Measurements from ENCODE around the gene LRRC37B.

DNA sequence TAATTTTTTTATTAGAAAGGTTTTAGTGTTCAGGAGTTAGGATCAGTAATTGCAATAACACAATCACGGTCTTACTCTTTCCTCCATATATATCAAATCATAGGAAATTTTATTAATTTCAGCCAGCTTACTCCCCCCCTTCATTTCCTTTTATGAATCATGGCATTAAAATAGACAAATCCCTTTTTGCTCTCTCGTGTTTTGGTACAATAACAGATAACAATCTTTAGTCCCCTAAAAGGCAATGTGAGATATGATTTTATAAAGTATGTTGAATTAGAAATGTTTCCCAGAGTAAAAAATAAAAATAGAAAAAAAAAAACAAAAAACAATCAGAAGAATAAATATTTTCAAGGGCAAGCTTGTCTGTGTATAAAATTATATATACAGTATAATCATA is 92.5 kb downstream of the LRRC37B start:
- TF ChIP-seq, protein P1, sequence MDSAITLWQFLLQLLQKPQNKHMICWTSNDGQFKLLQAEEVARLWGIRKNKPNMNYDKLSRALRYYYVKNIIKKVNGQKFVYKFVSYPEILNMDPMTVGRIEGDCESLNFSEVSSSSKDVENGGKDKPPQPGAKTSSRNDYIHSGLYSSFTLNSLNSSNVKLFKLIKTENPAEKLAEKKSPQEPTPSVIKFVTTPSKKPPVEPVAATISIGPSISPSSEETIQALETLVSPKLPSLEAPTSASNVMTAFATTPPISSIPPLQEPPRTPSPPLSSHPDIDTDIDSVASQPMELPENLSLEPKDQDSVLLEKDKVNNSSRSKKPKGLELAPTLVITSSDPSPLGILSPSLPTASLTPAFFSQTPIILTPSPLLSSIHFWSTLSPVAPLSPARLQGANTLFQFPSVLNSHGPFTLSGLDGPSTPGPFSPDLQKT (CRISPR knock-in tag; IDR thresholded peaks at IDR 0.05; ENCODE audit: borderline replicate concordance) = no peak
- TF ChIP-seq, protein P2, sequence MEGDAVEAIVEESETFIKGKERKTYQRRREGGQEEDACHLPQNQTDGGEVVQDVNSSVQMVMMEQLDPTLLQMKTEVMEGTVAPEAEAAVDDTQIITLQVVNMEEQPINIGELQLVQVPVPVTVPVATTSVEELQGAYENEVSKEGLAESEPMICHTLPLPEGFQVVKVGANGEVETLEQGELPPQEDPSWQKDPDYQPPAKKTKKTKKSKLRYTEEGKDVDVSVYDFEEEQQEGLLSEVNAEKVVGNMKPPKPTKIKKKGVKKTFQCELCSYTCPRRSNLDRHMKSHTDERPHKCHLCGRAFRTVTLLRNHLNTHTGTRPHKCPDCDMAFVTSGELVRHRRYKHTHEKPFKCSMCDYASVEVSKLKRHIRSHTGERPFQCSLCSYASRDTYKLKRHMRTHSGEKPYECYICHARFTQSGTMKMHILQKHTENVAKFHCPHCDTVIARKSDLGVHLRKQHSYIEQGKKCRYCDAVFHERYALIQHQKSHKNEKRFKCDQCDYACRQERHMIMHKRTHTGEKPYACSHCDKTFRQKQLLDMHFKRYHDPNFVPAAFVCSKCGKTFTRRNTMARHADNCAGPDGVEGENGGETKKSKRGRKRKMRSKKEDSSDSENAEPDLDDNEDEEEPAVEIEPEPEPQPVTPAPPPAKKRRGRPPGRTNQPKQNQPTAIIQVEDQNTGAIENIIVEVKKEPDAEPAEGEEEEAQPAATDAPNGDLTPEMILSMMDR (CRISPR knock-in tag; IDR thresholded peaks at IDR 0.05) = no peak
- TF ChIP-seq ZFP37 (CRISPR knock-in tag; IDR thresholded peaks at IDR 0.05; ENCODE audit: borderline replicate concordance) (no peak), YEATS2 (CRISPR knock-in tag; IDR thresholded peaks at IDR 0.05; ENCODE audit: borderline replicate concordance) (no peak), ZNF484 (CRISPR knock-in tag; IDR thresholded peaks at IDR 0.05; ENCODE audit: borderline replicate concordance, low read depth) (no peak), ZNF296 (CRISPR knock-in tag; conservative IDR thresholded peaks at IDR 0.05) (no peak), BHLHE40 (IDR thresholded peaks at IDR 0.05; ENCODE audit: low read length) (no peak), SRF (IDR thresholded peaks at IDR 0.05; ENCODE audit: low read depth, low read length) (no peak)

Measured in HepG2 (cell line).